Prostate gland (tissue), 2 donors: ENCODE results near the gene SLPI. TPM values are rescaled to one million over a fixed set of nuclear protein-coding genes. Genes with fewer than 3 reads are reported as not detected.

Experiments used
- DNase-seq: peaks from one replicate; pipeline ENCODE4 v3.0.0-alpha.2; 2019; ENCODE audit warnings: low spot score
- H3K27ac ChIP-seq, 2 donors: fragments of 200-600 bp; sonication (generic); 2 replicates each; pipeline ENCODE4 v1.5.1; 2017 to 2019
- H3K27me3 ChIP-seq: fragments of 200-600 bp; sonication (generic); replicated peaks from 2 replicates; pipeline ENCODE4 v1.5.1; 2019; ENCODE audit not compliant: insufficient read depth
- H3K36me3 ChIP-seq, 2 donors: fragments of 200-600 bp; sonication (generic); 1 replicate in 1 of 2; 2 replicates in 1 of 2; pipeline versions ENCODE4 v1.5.1 to v1.8.1; 2017 to 2019
- H3K4me1 ChIP-seq: fragments of 200-600 bp; sonication (generic); replicated peaks from 2 replicates; pipeline ENCODE4 v1.5.1; 2019
- H3K4me3 ChIP-seq, 2 donors: fragments of 200-600 bp; sonication (generic); 2 replicates each; pipeline ENCODE4 v1.5.1; 2017 to 2019
- H3K9me3 ChIP-seq: fragments of 200-600 bp; sonication (generic); 2 replicates; pipeline ENCODE4 v1.5.1; 2017
- CTCF ChIP-seq, 4 experiments: fragments of 200-600 bp in 2 of 4; fragments of 450-650 bp in 2 of 4; sonication (generic) in 2 of 4; IDR thresholded peaks; 1 replicate in 3 of 4; 2 replicates in 1 of 4; pipeline ENCODE4 v1.5.1; 2016 to 2019; ENCODE audit warnings: antibody characterized with exemption in 4 of 4, mild to moderate bottlenecking in 2 of 4, moderate library complexity in 2 of 4
- POLR2A ChIP-seq: fragments of 450-650 bp; IDR thresholded peaks from one replicate; pipeline ENCODE4 v1.6.1; 2016; ENCODE audit warnings: antibody characterized with exemption, mild to moderate bottlenecking
- POLR2AphosphoS5 ChIP-seq: sonication (generic); formaldehyde crosslinking; IDR thresholded peaks from one replicate; pipeline ENCODE4 v1.6.1; 2017; ENCODE audit warnings: antibody characterized with exemption
- WGBS: methylation state at CpG from one replicate; pipeline ENCODE4 v1.1.5; 2018; 5-methylcytosine and 5-hydroxymethylcytosine counted together
- intact Hi-C: fragments of 100-400 bp; cut with DNase I; formaldehyde crosslinking; loops from one replicate; pipeline ENCODE4 v1.14.2; 2022
- total RNA-seq, 2 donors: library from RNA; depleted of rRNA; stranded (reverse); fragments of >200 nt; gene quantifications; one replicate each; pipeline ENCODE4 v1.1.0, GENCODE V29; 2016

Gene SLPI
- total RNA-seq, 2 donors from 2014 or later = 168 to 202 TPM

GRCh38 chr20:45293041-45294002 lies 39.0 kb upstream of the SLPI start:
- peak; percentile 58 for DNase-seq

DNA sequence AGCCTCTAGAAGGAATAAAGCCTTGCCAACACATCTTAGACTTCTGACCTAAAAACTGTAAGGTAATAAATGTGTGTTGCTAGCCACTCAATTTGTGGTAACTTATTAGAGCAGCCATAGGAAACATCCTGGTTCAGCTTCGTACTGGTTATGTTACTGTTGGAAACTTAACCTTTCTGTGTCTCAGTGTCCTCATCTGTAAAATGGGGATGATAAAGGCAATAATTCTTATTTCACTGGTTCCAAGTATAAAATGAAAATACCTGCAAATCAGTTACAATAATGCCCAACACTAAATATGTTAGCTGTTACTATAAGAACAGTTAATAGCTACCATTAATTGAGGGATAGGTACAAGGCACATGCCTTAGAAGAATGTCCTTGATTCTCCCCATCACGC lies 38.0 kb upstream of the SLPI start:
- no peaks in the 10 kb centered on the region for H3K27me3 ChIP-seq
- DNase-seq = no peak

More at GRCh38 chr20:45293041-45294002, 39.0 kb upstream of the SLPI start:
- Histone ChIP-seq H3K27me3 (no peaks in the 10 kb centered on the region), H3K27ac (peak overlapping the region in 1 of 2 donors; percentile 16), H3K36me3 (no peaks in the 10 kb centered on the region), H3K4me3 (peak overlapping the region; percentile 32 to 33), H3K9me3 (no peaks in the 10 kb centered on the region), H3K4me1 (no peaks in the 10 kb centered on the region)
- TF ChIP-seq POLR2AphosphoS5 = no peak
- peak; percentile 59 to 88 (median 76) for TF ChIP-seq CTCF (IDR thresholded peaks at IDR 0.05)
- no peak for TF ChIP-seq POLR2A
- intact Hi-C loops = loop anchor here (5.0 kb wide), 2 partner anchors 196 to 251 kb away; no protein-coding TSS in a partner anchor
- 5% methylated on average over 72 of the region's 79 CpGs for WGBS

GRCh38 chr20:45291526-45291925 lies 37.2 kb upstream of the SLPI start:
- Histone ChIP-seq H3K27ac (no peak overlapping the region), H3K27me3 (no peaks in the 10 kb centered on the region), H3K4me3 (no peak overlapping the region), H3K4me1 (no peaks in the 10 kb centered on the region), H3K36me3 (no peaks in the 10 kb centered on the region), H3K9me3 (no peaks in the 10 kb centered on the region)
- intact Hi-C loops = loop anchor here (5.0 kb wide), 2 partner anchors 194 to 249 kb away; no protein-coding TSS in a partner anchor
- DNase-seq = no peak
- 77% methylated on average over 9 of the region's 9 CpGs for WGBS
- TF ChIP-seq CTCF (IDR thresholded peaks at IDR 0.05) (no peak), POLR2A (no peak)

More for the DNA sequence above, 38.0 kb upstream of the SLPI start:
- Histone ChIP-seq H3K4me3 (no peak overlapping the region), H3K4me1 (no peaks in the 10 kb centered on the region), H3K36me3 (no peaks in the 10 kb centered on the region), H3K27ac (no peak overlapping the region), H3K9me3 (no peaks in the 10 kb centered on the region)
- TF ChIP-seq CTCF (IDR thresholded peaks at IDR 0.05) (no peak), POLR2AphosphoS5 (no peak), POLR2A (no peak)
- intact Hi-C loops = loop anchor here (5.0 kb wide), 2 partner anchors 195 to 250 kb away; no protein-coding TSS in a partner anchor
- WGBS = 89% methylated on average over 2 of the region's 2 CpGs

DNA sequence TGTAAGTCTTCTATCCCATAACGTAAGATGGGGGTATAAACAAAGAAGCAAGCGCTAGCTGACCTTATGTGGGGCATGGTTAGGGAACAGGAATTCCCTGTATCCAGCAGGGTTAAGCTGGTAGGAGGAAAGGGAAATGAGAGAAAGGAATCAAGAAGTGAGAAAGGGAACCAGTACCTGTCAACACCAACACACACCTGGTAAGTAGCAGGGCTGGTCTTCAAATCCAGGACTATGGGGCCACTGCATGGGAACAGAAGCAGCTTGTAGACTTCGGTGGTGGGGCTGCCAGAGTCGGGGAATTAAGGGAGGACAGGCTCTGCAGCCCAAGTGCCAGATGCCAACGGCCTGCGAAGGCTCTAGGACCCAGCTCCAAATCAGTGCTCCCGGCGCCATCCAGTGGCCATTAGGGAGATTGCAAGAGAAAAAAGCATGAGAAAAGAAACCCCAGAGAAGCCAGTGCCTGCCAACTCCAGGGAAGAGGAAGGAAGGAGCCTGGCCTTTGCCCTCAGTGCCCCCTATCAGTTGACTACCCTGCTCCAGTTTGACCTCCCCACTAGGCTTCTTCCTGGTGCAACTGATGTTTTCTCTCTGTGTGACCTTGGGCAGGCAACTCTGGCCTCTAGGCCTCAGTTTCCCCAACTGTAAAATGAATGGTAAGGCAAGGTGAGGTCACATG lies 36.5 kb upstream of the SLPI start:
- Histone ChIP-seq H3K9me3 (no peaks in the 10 kb centered on the region), H3K27me3 (no peaks in the 10 kb centered on the region), H3K36me3 (no peaks in the 10 kb centered on the region), H3K4me3 (no peak overlapping the region), H3K4me1 (no peaks in the 10 kb centered on the region), H3K27ac (no peak overlapping the region)
- DNase-seq = peak; percentile 77
- WGBS = 17% methylated on average over 8 of the region's 8 CpGs
- intact Hi-C loops = loop anchor here (5.0 kb wide), 2 partner anchors 194 to 249 kb away; no protein-coding TSS in a partner anchor
- TF ChIP-seq POLR2A (no peak), CTCF (IDR thresholded peaks at IDR 0.05) (peak; percentile 58 to 87 (median 80)), POLR2AphosphoS5 (peak; percentile 34)
